GM19397 (cell line): ENCODE results near the gene MAPK8IP2.
"Not testable (repeated sequence)": the region's sequence is repeated elsewhere in the genome, so short reads cannot be mapped to it uniquely, and the experiment has no call there.

Source experiments
- ATAC-seq: cut with Tn5 transposase; IDR thresholded peaks from one replicate; pipeline ENCODE4 v1.9.1; 2021; ENCODE audit warnings: mild to moderate bottlenecking, moderate library complexity; ENCODE audit not compliant: unreplicated experiment

MAPK8IP2 gene

GRCh38 chr22:50630376-50630775 is 29.8 kb downstream of the MAPK8IP2 start:
- no peak for ATAC-seq

- ATAC-seq: no peak
Measured at GRCh38 chr22:50633086-50633485, 32.5 kb downstream of the MAPK8IP2 start.

- ATAC-seq: no peak
Measured at GRCh38 chr22:50633771-50634170, 33.2 kb downstream of the MAPK8IP2 start.

GRCh38 chr22:50635591-50635990 is 35.0 kb downstream of the MAPK8IP2 start:
- no peak for ATAC-seq

GRCh38 chr22:50640296-50640695 is 39.7 kb downstream of the MAPK8IP2 start:
- ATAC-seq: not testable (repeated sequence)

GRCh38 chr22:50640857-50641647 is 40.5 kb downstream of the MAPK8IP2 start:
- no peak for ATAC-seq

GRCh38 chr22:50641696-50642607 is 41.4 kb downstream of the MAPK8IP2 start:
- no peak for ATAC-seq

- not testable (repeated sequence) for ATAC-seq
Measured at GRCh38 chr22:50643021-50643820, 42.6 kb downstream of the MAPK8IP2 start.

- ATAC-seq: not testable (repeated sequence)
Measured at GRCh38 chr22:50643821-50644101, 43.2 kb downstream of the MAPK8IP2 start.

- no peak for ATAC-seq
Measured at GRCh38 chr22:50653256-50653655, 52.7 kb downstream of the MAPK8IP2 start.

GRCh38 chr22:50654664-50655063 is 54.1 kb downstream of the MAPK8IP2 start:
- ATAC-seq: not testable (repeated sequence)

GRCh38 chr22:50656122-50657070 is 55.8 kb downstream of the MAPK8IP2 start:
- no peak for ATAC-seq

GRCh38 chr22:50657925-50658324 is 57.3 kb downstream of the MAPK8IP2 start:
- ATAC-seq: no peak

- not testable (repeated sequence) for ATAC-seq
Measured at GRCh38 chr22:50659711-50660110, 59.1 kb downstream of the MAPK8IP2 start.

GRCh38 chr22:50660306-50660705 is 59.7 kb downstream of the MAPK8IP2 start:
- no peak for ATAC-seq
